Ectodermal cell (in vitro differentiated cells): ENCODE measurements around the gene CTDSP2. TPM values are rescaled to one million over a fixed set of nuclear protein-coding genes. Genes with fewer than 3 reads are reported as not detected.

Experiments used
- H3K27ac ChIP-seq: 2 replicates; pipeline ENCODE4 v1.7.0; 2013; ENCODE audit warnings: mild to moderate bottlenecking, low read depth, low read length; ENCODE audit not compliant: insufficient read depth, poor library complexity, severe bottlenecking
- H3K27me3 ChIP-seq: 2 replicates; pipeline ENCODE4 v1.7.0; 2013; ENCODE audit warnings: mild to moderate bottlenecking, low read length; ENCODE audit not compliant: insufficient read depth, control insufficient read depth, poor library complexity, severe bottlenecking
- H3K36me3 ChIP-seq: one replicate; pipeline ENCODE4 v1.7.0; 2013; ENCODE audit warnings: low read length; ENCODE audit not compliant: control insufficient read depth, insufficient read depth
- H3K4me1 ChIP-seq: one replicate; pipeline ENCODE4 v1.7.0; 2013; ENCODE audit warnings: low read length; ENCODE audit not compliant: control insufficient read depth, insufficient read depth
- H3K4me3 ChIP-seq: 2 replicates; pipeline ENCODE4 v1.7.0; 2013; ENCODE audit warnings: low read depth, low read length, control low read depth; ENCODE audit not compliant: insufficient read depth
- H3K9me3 ChIP-seq: 2 replicates; pipeline ENCODE4 v1.7.0; 2013; ENCODE audit warnings: mild to moderate bottlenecking, low read length, moderate library complexity; ENCODE audit not compliant: control insufficient read depth
- WGBS, 2 experiments: methylation state at CpG; one replicate each; pipeline ENCODE4 v1.1.7; 2013; ENCODE audit warnings: missing lambda C conversion rate in 2 of 2; 5-methylcytosine and 5-hydroxymethylcytosine counted together
- polyA plus RNA-seq, 4 experiments: library from polyadenylated mRNA; stranded (reverse); fragments of 50-300 nt; gene quantifications; one replicate each; pipeline ENCODE4 v1.2.3, GENCODE V29; 2013

Gene CTDSP2
- polyA plus RNA-seq (2013, experiment 1 of 4): 88.9 TPM
- polyA plus RNA-seq (2013, experiment 2 of 4): 107 TPM
- polyA plus RNA-seq (2013, experiment 3 of 4): 83.4 TPM
- polyA plus RNA-seq (2013, experiment 4 of 4): 92.9 TPM

DNA sequence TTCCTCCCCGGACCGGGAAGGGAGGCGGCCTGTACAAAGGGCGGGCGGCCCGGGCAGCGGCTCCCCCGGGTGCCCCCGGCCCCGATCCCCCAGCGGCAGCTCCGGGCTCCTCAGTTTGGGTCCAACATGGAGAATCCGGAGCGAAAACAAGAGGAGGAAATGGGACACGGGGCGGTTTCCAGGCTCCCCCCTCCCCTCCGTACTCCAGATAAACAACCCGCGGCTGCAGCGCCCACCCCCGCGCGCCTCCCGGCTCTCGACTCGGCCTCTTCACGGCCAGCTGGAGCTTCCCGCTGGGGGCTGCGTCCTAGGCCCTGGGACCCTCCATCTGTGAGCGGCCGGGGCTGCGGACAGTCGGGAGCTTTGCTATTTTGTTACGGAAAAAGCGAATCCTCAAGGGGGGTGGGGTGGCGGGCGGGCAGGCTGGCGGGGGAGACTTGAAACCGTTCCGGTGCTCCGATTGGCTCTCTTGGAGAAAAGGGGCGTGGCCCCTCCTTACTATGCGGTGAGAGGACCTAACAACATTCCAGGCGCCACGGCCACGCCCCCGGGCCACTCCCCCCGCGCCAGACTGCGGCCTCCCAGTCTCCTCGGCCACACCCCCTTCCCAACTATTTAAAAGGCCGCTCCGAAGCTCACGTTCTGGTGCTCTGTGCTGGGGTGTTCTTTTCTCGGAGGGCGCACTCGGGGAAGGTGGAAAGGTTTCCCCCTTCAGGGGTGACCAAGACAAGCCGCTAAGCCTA lies at the start of gene CTDSP2:
Gene CTDSP2, minus strand, starts transcription at position 153 of the 743 bp plus-strand sequence. CDS start 294 bp downstream, outside the sequence.
- H3K4me1 ChIP-seq: peaks cover 38% of the 10 kb centered on the region
- H3K9me3 ChIP-seq: no peaks in the 10 kb centered on the region
- peak within 1 kb of the TSS; percentile 100 for H3K27ac ChIP-seq
- no peaks in the 10 kb centered on the region for H3K36me3 ChIP-seq
- H3K27me3 ChIP-seq: no peaks in the 10 kb centered on the region
- peak within 1 kb of the TSS; percentile 94 for H3K4me3 ChIP-seq
- WGBS, 2 experiments: 0% methylated on average over 58 of the region's 58 CpGs

GRCh38 chr12:57896115-57896433 lies 49.5 kb upstream of the CTDSP2 start:
- peak overlapping the region; percentile 46 for H3K4me3 ChIP-seq
- H3K4me1 ChIP-seq: peaks cover 37% of the 10 kb centered on the region
- no peaks in the 10 kb centered on the region for H3K27me3 ChIP-seq
- H3K27ac ChIP-seq: no peak overlapping the region
- no peaks in the 10 kb centered on the region for H3K9me3 ChIP-seq
- H3K36me3 ChIP-seq: no peaks in the 10 kb centered on the region
- 44% methylated on average over 6 of the region's 6 CpGs for WGBS, 2 experiments

- H3K36me3 ChIP-seq: no peaks in the 10 kb centered on the region
- H3K4me1 ChIP-seq: peaks cover 37% of the 10 kb centered on the region
- peak overlapping the region; percentile 4 for H3K4me3 ChIP-seq
- 74 to 80% methylated on average over 5 of the region's 5 CpGs for WGBS, 2 experiments
- H3K27me3 ChIP-seq: no peaks in the 10 kb centered on the region
- no peak overlapping the region for H3K27ac ChIP-seq
- no peaks in the 10 kb centered on the region for H3K9me3 ChIP-seq
Observed at GRCh38 chr12:57895389-57896114, 49.0 kb upstream of the CTDSP2 start.

- Histone ChIP-seq H3K4me1 (peaks cover 37% of the 10 kb centered on the region), H3K27me3 (no peaks in the 10 kb centered on the region), H3K9me3 (no peaks in the 10 kb centered on the region), H3K4me3 (no peak overlapping the region), H3K36me3 (no peaks in the 10 kb centered on the region), H3K27ac (no peak overlapping the region)
- WGBS, 2 experiments: 93 to 95% methylated on average over 6 of the region's 6 CpGs
Observed at GRCh38 chr12:57894399-57895292, 48.1 kb upstream of the CTDSP2 start.

DNA sequence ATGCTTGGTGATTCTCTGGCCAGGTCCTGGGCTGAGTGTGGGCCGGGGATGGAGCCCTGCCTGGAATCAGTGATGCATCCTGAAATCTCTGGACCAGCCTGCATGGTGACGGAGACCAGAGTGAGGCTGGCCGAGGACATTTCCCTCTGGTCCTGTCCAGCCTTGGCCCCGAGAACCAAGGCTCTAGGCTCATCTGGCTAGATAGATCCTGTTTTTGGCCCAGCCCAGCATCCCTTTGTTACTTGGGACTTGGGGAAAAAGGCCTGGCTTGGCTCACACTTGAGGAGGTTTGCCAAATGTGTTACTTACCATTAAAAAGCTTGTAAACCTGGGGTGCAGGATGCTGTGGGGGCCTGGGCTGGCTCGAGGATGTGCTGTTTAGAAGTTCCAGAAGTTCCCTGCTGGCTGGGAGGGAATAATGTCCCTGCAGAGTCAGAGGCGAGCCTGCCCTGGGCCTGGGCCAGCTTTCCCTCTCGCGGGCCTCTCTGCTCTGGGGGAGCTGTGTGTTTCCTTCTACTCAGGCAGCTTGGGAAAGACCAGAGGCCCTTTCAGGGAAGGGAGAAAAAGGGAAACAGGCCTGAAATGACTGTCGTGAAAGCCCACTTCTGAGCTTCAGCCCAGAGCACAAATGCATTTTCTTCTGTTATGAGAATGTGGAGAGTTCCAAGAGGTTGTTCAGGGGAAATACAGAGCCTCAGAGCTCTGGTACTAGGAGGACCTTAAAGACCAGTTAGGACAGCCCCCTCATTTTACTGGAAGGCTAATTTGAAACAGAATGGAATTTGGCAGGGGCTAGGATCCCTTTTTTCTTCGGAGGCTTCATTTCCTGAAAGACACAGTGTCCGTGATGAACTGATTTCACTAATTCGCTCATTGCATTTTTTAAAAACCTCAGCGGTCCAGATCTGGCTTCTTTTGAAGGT lies 47.2 kb upstream of the CTDSP2 start:
- Histone ChIP-seq H3K4me1 (peaks cover 47% of the 10 kb centered on the region), H3K4me3 (no peak overlapping the region), H3K27me3 (no peaks in the 10 kb centered on the region), H3K9me3 (no peaks in the 10 kb centered on the region), H3K27ac (peak overlapping the region; percentile 62), H3K36me3 (no peaks in the 10 kb centered on the region)
- WGBS, 2 experiments: 53 to 56% methylated on average over 13 of the region's 13 CpGs

DNA sequence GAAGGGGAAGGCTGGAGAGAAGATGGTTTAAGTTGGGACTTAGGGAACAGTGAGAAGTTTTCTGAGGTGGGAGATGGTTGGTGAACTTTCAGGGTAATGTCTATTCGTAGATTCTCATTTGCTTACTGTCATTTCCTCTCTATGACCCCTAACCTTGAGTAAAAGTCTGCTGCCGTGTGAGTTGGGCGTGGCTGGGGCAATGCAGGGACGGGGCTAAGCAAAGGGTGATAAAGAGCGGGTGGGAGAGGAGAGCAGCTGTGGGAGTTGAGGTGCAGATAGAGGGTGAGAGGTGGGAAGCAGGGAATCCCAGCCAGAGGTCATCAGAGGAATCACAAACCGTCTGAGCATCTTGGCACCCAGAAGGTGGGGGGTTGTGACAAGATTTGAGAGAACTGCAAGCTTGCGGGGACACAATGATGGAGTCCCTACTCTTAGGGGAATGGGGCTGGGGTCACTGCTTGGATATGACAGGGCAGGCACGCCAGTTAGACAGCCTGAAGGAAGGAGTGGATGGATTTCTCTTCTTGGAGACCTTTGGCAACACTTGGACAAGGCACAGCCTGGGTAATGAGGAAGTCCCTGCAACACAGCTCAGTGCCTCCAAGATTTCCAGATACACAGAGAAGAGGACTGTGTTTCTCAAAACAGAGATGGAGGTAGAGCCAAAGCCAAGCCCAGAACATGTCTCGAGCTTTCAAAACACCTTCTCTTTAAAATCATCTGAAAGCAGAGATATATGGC lies 45.9 kb upstream of the CTDSP2 start:
- Histone ChIP-seq H3K27me3 (no peaks in the 10 kb centered on the region), H3K4me1 (peaks cover 50% of the 10 kb centered on the region), H3K9me3 (no peaks in the 10 kb centered on the region), H3K27ac (no peak overlapping the region), H3K36me3 (no peaks in the 10 kb centered on the region), H3K4me3 (no peak overlapping the region)
- 86 to 89% methylated on average over 8 to 9 of the region's 9 CpGs for WGBS, 2 experiments

- Histone ChIP-seq H3K27me3 (no peaks in the 10 kb centered on the region), H3K27ac (no peak overlapping the region), H3K36me3 (no peaks in the 10 kb centered on the region), H3K9me3 (no peaks in the 10 kb centered on the region), H3K4me1 (peaks cover 44% of the 10 kb centered on the region), H3K4me3 (no peak overlapping the region)
- WGBS, 2 experiments: 95 to 96% methylated on average over 6 of the region's 6 CpGs
Observed at GRCh38 chr12:57891542-57892228, 45.2 kb upstream of the CTDSP2 start.

DNA sequence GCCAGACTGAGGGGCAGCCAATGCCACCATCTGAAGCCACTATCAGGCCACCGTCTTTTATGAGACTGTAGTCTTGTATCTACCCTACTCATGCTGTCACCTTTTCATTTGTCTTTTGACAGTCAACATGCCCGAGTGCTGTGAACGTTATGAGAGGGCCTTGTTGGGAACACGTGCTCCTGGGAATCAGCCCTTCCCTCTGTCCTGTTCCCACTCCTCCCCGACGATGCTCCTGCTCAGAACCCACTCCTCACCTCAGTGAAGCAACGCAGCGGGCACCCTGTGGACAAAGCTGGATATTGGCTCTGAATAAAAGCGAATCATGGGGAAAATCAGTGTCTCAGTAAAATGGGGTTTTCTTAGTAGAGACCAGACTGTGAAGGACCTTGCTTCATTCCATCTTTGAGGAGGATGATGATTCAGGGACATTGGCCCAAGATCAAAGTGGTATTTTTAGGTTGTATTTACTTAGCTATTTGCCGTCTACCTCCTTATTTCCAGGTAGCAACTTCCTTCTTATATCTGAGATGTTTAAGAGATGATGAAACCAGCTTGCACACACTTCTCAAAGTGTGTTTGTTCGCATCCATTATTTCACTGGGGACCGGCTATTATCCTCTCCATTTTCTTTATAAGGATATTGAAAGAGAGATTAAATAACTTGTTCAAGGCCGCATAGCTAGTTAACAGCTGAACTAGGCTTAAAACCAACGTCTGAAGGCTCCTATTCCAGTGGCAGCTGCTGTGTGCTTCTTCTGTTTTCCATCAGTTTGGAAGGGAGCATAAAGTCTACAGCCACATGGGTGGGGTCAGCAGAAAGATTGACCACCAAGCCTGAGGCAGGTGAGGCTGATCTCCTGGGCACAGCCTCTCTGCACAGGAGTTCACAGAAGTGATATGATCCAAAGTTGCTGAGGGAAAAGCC lies 43.9 kb upstream of the CTDSP2 start:
- Histone ChIP-seq H3K27me3 (no peaks in the 10 kb centered on the region), H3K4me1 (peaks cover 35% of the 10 kb centered on the region), H3K9me3 (no peaks in the 10 kb centered on the region), H3K4me3 (no peak overlapping the region), H3K27ac (no peak overlapping the region), H3K36me3 (no peaks in the 10 kb centered on the region)
- 94% methylated on average over 14 of the region's 14 CpGs for WGBS, 2 experiments
